HepG2 (cell line): ENCODE measurements around the gene NAPG. TPM values are rescaled to one million over a fixed set of nuclear protein-coding genes. Genes with fewer than 3 reads are reported as not detected.

Experiments
- BRCA1 ChIP-seq: sonication (generic); formaldehyde crosslinking; IDR thresholded peaks from 2 replicates; pipeline ENCODE4 v1.4.0; 2020; ENCODE audit warnings: missing genetic modification reagents
- CBX5 ChIP-seq: sonication (generic); formaldehyde crosslinking; IDR thresholded peaks from 2 replicates; pipeline ENCODE4 v1.4.0; 2020; ENCODE audit warnings: missing genetic modification reagents, borderline replicate concordance
- GFI1 ChIP-seq: sonication (generic); formaldehyde crosslinking; IDR thresholded peaks from 2 replicates; pipeline ENCODE4 v1.5.0; 2020; ENCODE audit warnings: missing genetic modification reagents, mild to moderate bottlenecking, borderline replicate concordance
- HNF4A ChIP-seq: sonication (generic); formaldehyde crosslinking; IDR thresholded peaks from 2 replicates; pipeline ENCODE4 v1.4.0; 2020; ENCODE audit warnings: missing genetic modification reagents
- HOXA3 ChIP-seq: sonication (generic); formaldehyde crosslinking; IDR thresholded peaks from 2 replicates; pipeline ENCODE4 v1.5.0; 2020; ENCODE audit warnings: missing genetic modification reagents
- IRF1 ChIP-seq: sonication (generic); formaldehyde crosslinking; IDR thresholded peaks from 2 replicates; pipeline ENCODE4 v1.4.0; 2020; ENCODE audit warnings: low read depth, mild to moderate bottlenecking, missing genetic modification reagents
- MED13 ChIP-seq: sonication (generic); formaldehyde crosslinking; IDR thresholded peaks from 2 replicates; pipeline ENCODE4 v1.5.0; 2020; ENCODE audit warnings: missing genetic modification reagents
- MEF2D ChIP-seq: sonication (generic); formaldehyde crosslinking; IDR thresholded peaks from 2 replicates; pipeline ENCODE4 v1.5.1; 2020; ENCODE audit warnings: mild to moderate bottlenecking, missing genetic modification reagents
- MXI1 ChIP-seq: IDR thresholded peaks from 3 replicates; pipeline ENCODE4 v1.6.1; 2012; ENCODE audit warnings: low read depth, low read length, inconsistent platforms, borderline replicate concordance
- NFKBIZ ChIP-seq: IDR thresholded peaks from 2 replicates; pipeline ENCODE4 v1.6.1; 2018; ENCODE audit warnings: missing genetic modification reagents, missing compliant biosample characterization
- NFYC ChIP-seq: IDR thresholded peaks from 2 replicates; pipeline ENCODE4 v1.6.1; 2016; ENCODE audit warnings: missing genetic modification reagents, missing compliant biosample characterization
- NR0B2 ChIP-seq: sonication (generic); formaldehyde crosslinking; IDR thresholded peaks from 2 replicates; pipeline ENCODE4 v1.4.0; 2020; ENCODE audit warnings: mild to moderate bottlenecking, missing genetic modification reagents
- SALL1 ChIP-seq: sonication (generic); formaldehyde crosslinking; IDR thresholded peaks from 2 replicates; pipeline ENCODE4 v1.8.0; 2022; ENCODE audit warnings: mild to moderate bottlenecking, missing genetic modification reagents
- TEAD3 ChIP-seq: optimal IDR thresholded peaks from 2 replicates; pipeline ENCODE3; 2016; ENCODE audit warnings: borderline replicate concordance
- THRA ChIP-seq: sonication (generic); formaldehyde crosslinking; IDR thresholded peaks from 2 replicates; pipeline ENCODE4 v1.4.0; 2020; ENCODE audit warnings: missing genetic modification reagents, borderline replicate concordance
- TOE1 ChIP-seq: sonication (generic); formaldehyde crosslinking; IDR thresholded peaks from 2 replicates; pipeline ENCODE4 v1.4.0; 2020; ENCODE audit warnings: mild to moderate bottlenecking, missing genetic modification reagents
- XRCC5 ChIP-seq: fragments of 200-400 bp; formaldehyde crosslinking; optimal IDR thresholded peaks from 2 replicates; pipeline ENCODE3; 2017; ENCODE audit warnings: mild to moderate bottlenecking, low read length
- ZBTB21 ChIP-seq: sonication (generic); formaldehyde crosslinking; IDR thresholded peaks from 2 replicates; pipeline ENCODE4 v1.4.0; 2020; ENCODE audit warnings: missing genetic modification reagents
- ZFX ChIP-seq: sonication (generic); formaldehyde crosslinking; IDR thresholded peaks from 2 replicates; pipeline ENCODE4 v1.4.0; 2020; ENCODE audit warnings: mild to moderate bottlenecking, low read depth, missing genetic modification reagents, moderate library complexity
- ZNF3 ChIP-seq: IDR thresholded peaks from 2 replicates; pipeline ENCODE4 v1.7.0; 2017; ENCODE audit warnings: inconsistent platforms
- ZNF331 ChIP-seq: sonication (generic); formaldehyde crosslinking; IDR thresholded peaks from 2 replicates; pipeline ENCODE4 v1.4.0; 2020; ENCODE audit warnings: missing genetic modification reagents
- ZNF367 ChIP-seq: sonication (generic); formaldehyde crosslinking; IDR thresholded peaks from 2 replicates; pipeline ENCODE4 v1.4.0; 2020; ENCODE audit warnings: missing genetic modification reagents, borderline replicate concordance
- ZSCAN31 ChIP-seq: sonication (generic); formaldehyde crosslinking; IDR thresholded peaks from 2 replicates; pipeline ENCODE4 v1.5.0; 2020; ENCODE audit warnings: low read depth, mild to moderate bottlenecking, missing genetic modification reagents
- polyA plus RNA-seq, 8 experiments: library from polyadenylated mRNA; depleted of rRNA in 3 of 8; stranded (reverse) in 7 of 8; unstranded in 1 of 8; fragments of >200 nt; fragmentation: Illumina TruSeq in 4 of 8; extraction: Trizol in 4 of 8; gene quantifications; 2 replicates each; pipeline versions ENCODE4 v1.2.1 to v1.2.3, GENCODE V29; 2011 to 2016; ENCODE audit warnings: low read depth in 4 of 8, missing spikeins in 1 of 8, mixed read lengths in 1 of 8; ENCODE audit not compliant: insufficient read depth in 1 of 8
- total RNA-seq, 5 experiments: library from RNA; depleted of rRNA; stranded (reverse); fragments of >200 nt; fragmentation: Illumina TruSeq; extraction: Trizol; gene quantifications; 2 replicates each; pipeline ENCODE4 v1.2.3, GENCODE V29; 2016; ENCODE audit warnings: low read depth in 1 of 5
- TF ChIP-seq, protein P1 (sequence below): sonication (generic); formaldehyde crosslinking; IDR thresholded peaks from 2 replicates; pipeline ENCODE4 v1.8.0; 2022; ENCODE audit warnings: mild to moderate bottlenecking, missing genetic modification reagents; ENCODE audit not compliant: insufficient replicate concordance
- TF ChIP-seq, protein P2 (sequence below): sonication (generic); formaldehyde crosslinking; IDR thresholded peaks from 2 replicates; pipeline ENCODE4 v1.8.1; 2023; ENCODE audit warnings: mild to moderate bottlenecking, missing genetic modification reagents

NAPG gene
- total and polyA plus RNA-seq, 2 of the 13 experiments (the other 11 are each of a cell fraction or from before 2014, with no cell fraction given): 19.8 to 34.4 TPM

- TF ChIP-seq IRF1 (no peak), GFI1 (CRISPR knock-in tag) (no peak), CBX5 (peak; percentile 62; the same call in 1 of the 2 replicates), TOE1 (CRISPR knock-in tag) (no peak), ZNF367 (no peak), ZNF331 (CRISPR knock-in tag) (peak; percentile 44; the same call in 1 of the 2 replicates), BRCA1 (no peak), MED13 (no peak), NFYC (CRISPR knock-in tag) (no peak), NR0B2 (no peak), MEF2D (CRISPR knock-in tag) (no peak), THRA (CRISPR knock-in tag) (0 out of 2 replicates have a peak, but pooled peaks have one; percentile 24), ZFX (CRISPR knock-in tag) (0 out of 2 replicates have a peak, but pooled peaks have one; percentile 19), SALL1 (CRISPR knock-in tag) (peak; percentile 31; the same call in 1 of the 2 replicates), TEAD3 (CRISPR knock-in tag) (peak; percentile 68), XRCC5 (peak; percentile 87), ZNF3 (no peak), MXI1 (0 out of 3 replicates have a peak, but pooled peaks have one; percentile 25), ZSCAN31 (CRISPR knock-in tag) (no peak), HOXA3 (CRISPR knock-in tag) (peak; percentile 39; the same call in 1 of the 2 replicates), HNF4A (CRISPR knock-in tag) (peak; percentile 13; the same call in 1 of the 2 replicates), ZBTB21 (CRISPR knock-in tag) (peak; percentile 43; the same call in 1 of the 2 replicates), NFKBIZ (no peak)
- TF ChIP-seq, protein P1, sequence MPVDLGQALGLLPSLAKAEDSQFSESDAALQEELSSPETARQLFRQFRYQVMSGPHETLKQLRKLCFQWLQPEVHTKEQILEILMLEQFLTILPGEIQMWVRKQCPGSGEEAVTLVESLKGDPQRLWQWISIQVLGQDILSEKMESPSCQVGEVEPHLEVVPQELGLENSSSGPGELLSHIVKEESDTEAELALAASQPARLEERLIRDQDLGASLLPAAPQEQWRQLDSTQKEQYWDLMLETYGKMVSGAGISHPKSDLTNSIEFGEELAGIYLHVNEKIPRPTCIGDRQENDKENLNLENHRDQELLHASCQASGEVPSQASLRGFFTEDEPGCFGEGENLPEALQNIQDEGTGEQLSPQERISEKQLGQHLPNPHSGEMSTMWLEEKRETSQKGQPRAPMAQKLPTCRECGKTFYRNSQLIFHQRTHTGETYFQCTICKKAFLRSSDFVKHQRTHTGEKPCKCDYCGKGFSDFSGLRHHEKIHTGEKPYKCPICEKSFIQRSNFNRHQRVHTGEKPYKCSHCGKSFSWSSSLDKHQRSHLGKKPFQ (CRISPR knock-in tag): no peak
- TF ChIP-seq, protein P2, sequence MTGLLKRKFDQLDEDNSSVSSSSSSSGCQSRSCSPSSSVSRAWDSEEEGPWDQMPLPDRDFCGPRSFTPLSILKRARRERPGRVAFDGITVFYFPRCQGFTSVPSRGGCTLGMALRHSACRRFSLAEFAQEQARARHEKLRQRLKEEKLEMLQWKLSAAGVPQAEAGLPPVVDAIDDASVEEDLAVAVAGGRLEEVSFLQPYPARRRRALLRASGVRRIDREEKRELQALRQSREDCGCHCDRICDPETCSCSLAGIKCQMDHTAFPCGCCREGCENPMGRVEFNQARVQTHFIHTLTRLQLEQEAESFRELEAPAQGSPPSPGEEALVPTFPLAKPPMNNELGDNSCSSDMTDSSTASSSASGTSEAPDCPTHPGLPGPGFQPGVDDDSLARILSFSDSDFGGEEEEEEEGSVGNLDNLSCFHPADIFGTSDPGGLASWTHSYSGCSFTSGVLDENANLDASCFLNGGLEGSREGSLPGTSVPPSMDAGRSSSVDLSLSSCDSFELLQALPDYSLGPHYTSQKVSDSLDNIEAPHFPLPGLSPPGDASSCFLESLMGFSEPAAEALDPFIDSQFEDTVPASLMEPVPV: no peak
Measured at GRCh38 chr18:10490401-10491165, 35.2 kb upstream of the NAPG start (continued).
